ENCODE results near the gene NUFIP1. TPM values are rescaled to one million over a fixed set of nuclear protein-coding genes. Genes with fewer than 3 reads are reported as not detected.

Gene NUFIP1
- total RNA-seq, 1 experiment from 2014 or later: 7.3 TPM

DNA sequence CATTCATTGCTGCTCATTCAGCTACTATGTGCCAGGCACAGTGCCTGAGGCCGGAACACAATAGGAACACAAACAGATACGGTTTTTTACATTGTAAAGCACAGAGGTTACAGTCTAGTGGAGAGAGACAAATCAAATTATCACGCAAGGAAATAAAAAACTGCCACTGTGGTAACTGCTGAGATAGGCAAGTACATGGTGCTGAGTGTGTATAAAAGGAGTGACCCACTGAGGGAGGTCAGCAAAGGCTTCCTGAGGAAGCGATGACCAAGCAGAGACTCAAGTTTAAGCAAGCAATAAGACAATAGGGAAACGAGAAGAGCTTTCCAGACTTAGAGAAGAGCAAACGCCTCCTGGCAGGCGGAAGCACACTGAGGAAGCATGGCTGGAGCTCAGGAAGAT, 56.4 kb downstream of the NUFIP1 start:
- Histone ChIP-seq H2AFZ (ENCODE audit: low read length) (no peak overlapping the region), H3K9me3 (ENCODE audit: low read length) (no peaks in the 10 kb centered on the region), H3K36me3 (ENCODE audit: insufficient read depth, low read length) (no peaks in the 10 kb centered on the region), H3K79me2 (ENCODE audit: low read length) (no peaks in the 10 kb centered on the region), H3K4me3 (ENCODE audit: low read length) (no peak overlapping the region), H3K27ac (ENCODE audit: low read length) (no peak overlapping the region), H3K4me1 (ENCODE audit: low read length) (no peaks in the 10 kb centered on the region), H3K9ac (ENCODE audit: low read length) (no peak overlapping the region), H4K20me1 (ENCODE audit: insufficient read depth, low read depth, low read length) (no peaks in the 10 kb centered on the region), H3K27me3 (ENCODE audit: low read length) (no peaks in the 10 kb centered on the region), H3K4me2 (ENCODE audit: low read depth, low read length, poor library complexity, severe bottlenecking) (no peak overlapping the region), H3K9me2 (replicated peaks; ENCODE audit: insufficient read depth, low read length) (no peaks in the 10 kb centered on the region)
- DNase-seq: no peak

GRCh38 chr13:44932171-44932849, 57.0 kb downstream of the NUFIP1 start:
- Histone ChIP-seq H3K79me2 (ENCODE audit: low read length) (no peaks in the 10 kb centered on the region), H3K27me3 (ENCODE audit: low read length) (no peaks in the 10 kb centered on the region), H3K4me3 (ENCODE audit: low read length) (no peak overlapping the region), H2AFZ (ENCODE audit: low read length) (no peak overlapping the region), H3K36me3 (ENCODE audit: insufficient read depth, low read length) (no peaks in the 10 kb centered on the region), H3K9ac (ENCODE audit: low read length) (no peak overlapping the region), H3K27ac (ENCODE audit: low read length) (no peak overlapping the region), H3K4me2 (ENCODE audit: low read depth, low read length, poor library complexity, severe bottlenecking) (no peak overlapping the region), H4K20me1 (ENCODE audit: insufficient read depth, low read depth, low read length) (no peaks in the 10 kb centered on the region), H3K9me2 (replicated peaks; ENCODE audit: insufficient read depth, low read length) (no peaks in the 10 kb centered on the region), H3K9me3 (ENCODE audit: low read length) (no peaks in the 10 kb centered on the region), H3K4me1 (ENCODE audit: low read length) (no peaks in the 10 kb centered on the region)
- DNase-seq: no peak

DNA sequence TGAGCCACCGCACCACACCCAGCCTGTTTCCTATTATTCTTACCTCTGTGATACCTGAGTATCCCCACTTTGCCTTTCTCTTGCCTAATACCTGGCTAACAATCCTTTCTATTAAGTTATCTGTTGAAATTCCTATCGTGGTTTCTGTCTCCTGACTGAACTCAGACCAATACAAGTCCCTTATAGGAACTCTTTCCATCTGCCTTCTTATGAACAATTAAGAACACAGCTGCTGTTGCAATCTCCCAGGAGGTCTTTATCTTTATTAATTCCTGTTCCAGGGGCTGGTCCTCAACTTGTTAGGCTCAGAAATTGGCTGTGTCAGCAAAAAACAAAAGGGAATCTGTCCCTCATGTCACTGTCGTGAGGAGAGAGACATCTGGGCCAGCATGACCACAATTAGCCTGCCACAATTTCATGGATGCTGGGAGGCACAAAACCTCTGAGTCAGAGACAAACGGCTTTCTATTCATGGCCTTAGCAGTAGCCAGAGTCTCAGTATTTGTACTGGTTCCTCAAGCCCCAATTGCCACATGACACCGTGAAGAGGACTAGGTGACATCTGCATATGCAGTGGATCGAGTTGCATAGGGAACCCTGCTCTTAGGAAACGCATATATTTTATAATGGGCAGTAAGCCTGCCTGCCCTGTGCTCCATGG, 58.2 kb downstream of the NUFIP1 start:
- H3K9ac ChIP-seq (ENCODE audit: low read length): no peak overlapping the region
- H3K9me3 ChIP-seq (ENCODE audit: low read length): no peaks in the 10 kb centered on the region
- DNase-seq: no peak
- no peaks in the 10 kb centered on the region for H3K79me2 ChIP-seq (ENCODE audit: low read length)
- no peak overlapping the region for H3K27ac ChIP-seq (ENCODE audit: low read length)
- no peaks in the 10 kb centered on the region for H3K27me3 ChIP-seq (ENCODE audit: low read length)
- no peaks in the 10 kb centered on the region for H3K4me1 ChIP-seq (ENCODE audit: low read length)
- no peaks in the 10 kb centered on the region for H4K20me1 ChIP-seq (ENCODE audit: insufficient read depth, low read depth, low read length)
- H3K36me3 ChIP-seq (ENCODE audit: insufficient read depth, low read length): no peaks in the 10 kb centered on the region
- no peak overlapping the region for H2AFZ ChIP-seq (ENCODE audit: low read length)
- H3K9me2 ChIP-seq (replicated peaks; ENCODE audit: insufficient read depth, low read length): no peaks in the 10 kb centered on the region
- no peak overlapping the region for H3K4me3 ChIP-seq (ENCODE audit: low read length)
- H3K4me2 ChIP-seq (ENCODE audit: low read depth, low read length, poor library complexity, severe bottlenecking): no peak overlapping the region

DNA sequence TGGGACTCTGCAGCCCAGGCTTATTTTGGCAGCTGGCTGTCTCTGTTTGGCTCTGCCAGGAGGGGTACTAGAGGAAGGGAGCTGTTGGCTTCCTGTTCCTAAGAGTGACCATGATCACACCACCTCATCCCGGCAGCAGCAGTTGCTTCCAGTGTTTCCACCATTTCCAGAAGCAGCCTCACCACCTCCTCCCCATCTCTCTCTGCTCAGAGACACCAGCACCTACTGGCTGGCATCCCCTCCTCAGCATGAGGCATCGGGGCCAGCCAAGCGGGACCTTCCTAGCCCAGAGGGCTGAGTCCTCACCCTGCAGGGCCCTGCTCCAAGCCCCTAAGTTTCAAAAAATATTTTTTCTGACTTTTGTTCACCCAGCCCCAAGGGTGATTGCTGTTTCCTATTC, 59.0 kb downstream of the NUFIP1 start:
- no peak overlapping the region for H2AFZ ChIP-seq (ENCODE audit: low read length)
- no peak overlapping the region for H3K27ac ChIP-seq (ENCODE audit: low read length)
- no peak overlapping the region for H3K9ac ChIP-seq (ENCODE audit: low read length)
- H3K36me3 ChIP-seq (ENCODE audit: insufficient read depth, low read length): no peaks in the 10 kb centered on the region
- no peak for DNase-seq
- no peaks in the 10 kb centered on the region for H3K4me1 ChIP-seq (ENCODE audit: low read length)
- H3K9me2 ChIP-seq (replicated peaks; ENCODE audit: insufficient read depth, low read length): no peaks in the 10 kb centered on the region
- no peaks in the 10 kb centered on the region for H3K79me2 ChIP-seq (ENCODE audit: low read length)
- no peak overlapping the region for H3K4me2 ChIP-seq (ENCODE audit: low read depth, low read length, poor library complexity, severe bottlenecking)
- no peaks in the 10 kb centered on the region for H3K9me3 ChIP-seq (ENCODE audit: low read length)
- H3K4me3 ChIP-seq (ENCODE audit: low read length): no peak overlapping the region
- H4K20me1 ChIP-seq (ENCODE audit: insufficient read depth, low read depth, low read length): no peaks in the 10 kb centered on the region
- H3K27me3 ChIP-seq (ENCODE audit: low read length): no peaks in the 10 kb centered on the region

GRCh38 chr13:44929692-44930091, 59.6 kb downstream of the NUFIP1 start:
- no peaks in the 10 kb centered on the region for H3K79me2 ChIP-seq (ENCODE audit: low read length)
- H3K27me3 ChIP-seq (ENCODE audit: low read length): no peaks in the 10 kb centered on the region
- H3K36me3 ChIP-seq (ENCODE audit: insufficient read depth, low read length): no peaks in the 10 kb centered on the region
- no peaks in the 10 kb centered on the region for H3K9me3 ChIP-seq (ENCODE audit: low read length)
- no peak for DNase-seq
- no peak overlapping the region for H3K4me3 ChIP-seq (ENCODE audit: low read length)
- no peak overlapping the region for H3K27ac ChIP-seq (ENCODE audit: low read length)
- no peaks in the 10 kb centered on the region for H3K4me1 ChIP-seq (ENCODE audit: low read length)
- no peak overlapping the region for H3K9ac ChIP-seq (ENCODE audit: low read length)
- no peaks in the 10 kb centered on the region for H3K9me2 ChIP-seq (replicated peaks; ENCODE audit: insufficient read depth, low read length)
- H2AFZ ChIP-seq (ENCODE audit: low read length): no peak overlapping the region
- H4K20me1 ChIP-seq (ENCODE audit: insufficient read depth, low read depth, low read length): no peaks in the 10 kb centered on the region
- no peak overlapping the region for H3K4me2 ChIP-seq (ENCODE audit: low read depth, low read length, poor library complexity, severe bottlenecking)

- Histone ChIP-seq H3K9me2 (replicated peaks; ENCODE audit: insufficient read depth, low read length) (no peaks in the 10 kb centered on the region), H3K4me2 (ENCODE audit: low read depth, low read length, poor library complexity, severe bottlenecking) (no peak overlapping the region), H3K9ac (ENCODE audit: low read length) (no peak overlapping the region), H3K4me3 (ENCODE audit: low read length) (no peak overlapping the region), H3K4me1 (ENCODE audit: low read length) (no peaks in the 10 kb centered on the region), H3K27ac (ENCODE audit: low read length) (no peak overlapping the region), H3K27me3 (ENCODE audit: low read length) (no peaks in the 10 kb centered on the region), H3K9me3 (ENCODE audit: low read length) (no peaks in the 10 kb centered on the region), H2AFZ (ENCODE audit: low read length) (no peak overlapping the region), H4K20me1 (ENCODE audit: insufficient read depth, low read depth, low read length) (no peaks in the 10 kb centered on the region), H3K36me3 (ENCODE audit: insufficient read depth, low read length) (no peaks in the 10 kb centered on the region), H3K79me2 (ENCODE audit: low read length) (no peaks in the 10 kb centered on the region)
- no peak for DNase-seq
These were observed 61.3 kb downstream of the NUFIP1 start for GRCh38 chr13:44927968-44928367.

DNA sequence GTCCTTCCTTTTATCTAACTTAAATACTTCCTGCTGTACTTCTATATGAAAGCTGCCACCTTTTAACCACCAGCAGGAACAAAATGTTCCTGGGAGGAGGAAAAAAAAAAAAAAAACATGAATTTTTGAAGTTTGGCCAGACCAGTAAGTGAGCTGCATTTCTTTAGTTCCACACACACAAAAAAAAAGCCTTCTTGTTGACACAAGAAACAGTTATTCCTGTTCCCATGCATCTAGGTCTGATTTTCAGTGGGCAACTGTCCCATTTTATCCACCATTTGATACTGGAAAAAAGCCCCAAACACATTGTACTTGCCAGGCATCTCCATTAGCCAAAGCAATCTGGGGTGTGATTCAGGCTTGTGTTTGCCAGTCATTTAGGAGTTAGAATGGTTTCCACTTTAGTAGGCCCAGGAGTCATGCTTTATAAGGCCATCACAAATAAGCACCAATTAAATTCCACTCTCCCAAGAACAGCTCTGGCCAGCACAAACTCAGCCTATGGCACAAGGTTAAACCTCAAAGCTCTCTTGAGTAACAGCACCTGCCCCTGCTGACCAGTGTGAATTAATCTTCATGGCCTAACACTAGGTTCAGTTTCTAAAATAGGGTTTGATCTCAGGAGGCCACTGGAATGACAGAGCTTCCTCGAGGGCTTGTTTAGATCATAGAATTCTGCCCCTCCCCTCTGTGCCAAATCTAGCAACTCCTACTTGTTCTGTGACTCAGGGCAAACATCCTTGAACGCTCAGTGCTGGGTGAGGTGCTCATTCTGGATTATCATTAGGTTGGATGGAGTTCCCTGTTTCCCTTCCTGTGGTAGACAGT, 67.1 kb downstream of the NUFIP1 start:
- Histone ChIP-seq H3K4me2 (ENCODE audit: low read depth, low read length, poor library complexity, severe bottlenecking) (no peak overlapping the region), H3K4me1 (ENCODE audit: low read length) (peaks cover 8% of the 10 kb centered on the region), H3K4me3 (ENCODE audit: low read length) (no peak overlapping the region), H3K9ac (ENCODE audit: low read length) (no peak overlapping the region), H3K27ac (ENCODE audit: low read length) (no peak overlapping the region), H2AFZ (ENCODE audit: low read length) (no peak overlapping the region), H4K20me1 (ENCODE audit: insufficient read depth, low read depth, low read length) (no peaks in the 10 kb centered on the region), H3K9me2 (replicated peaks; ENCODE audit: insufficient read depth, low read length) (no peaks in the 10 kb centered on the region), H3K27me3 (ENCODE audit: low read length) (no peaks in the 10 kb centered on the region), H3K9me3 (ENCODE audit: low read length) (no peaks in the 10 kb centered on the region), H3K36me3 (ENCODE audit: insufficient read depth, low read length) (no peaks in the 10 kb centered on the region), H3K79me2 (ENCODE audit: low read length) (no peaks in the 10 kb centered on the region)
- DNase-seq: no peak

- Histone ChIP-seq H3K27ac (ENCODE audit: low read length) (no peak overlapping the region), H3K4me3 (ENCODE audit: low read length) (no peak overlapping the region), H3K9ac (ENCODE audit: low read length) (no peak overlapping the region), H3K4me2 (ENCODE audit: low read depth, low read length, poor library complexity, severe bottlenecking) (no peak overlapping the region), H3K9me2 (replicated peaks; ENCODE audit: insufficient read depth, low read length) (no peaks in the 10 kb centered on the region), H3K27me3 (ENCODE audit: low read length) (no peaks in the 10 kb centered on the region), H3K36me3 (ENCODE audit: insufficient read depth, low read length) (no peaks in the 10 kb centered on the region), H3K79me2 (ENCODE audit: low read length) (no peaks in the 10 kb centered on the region), H2AFZ (ENCODE audit: low read length) (no peak overlapping the region), H3K4me1 (ENCODE audit: low read length) (peaks cover 11% of the 10 kb centered on the region), H4K20me1 (ENCODE audit: insufficient read depth, low read depth, low read length) (no peaks in the 10 kb centered on the region), H3K9me3 (ENCODE audit: low read length) (no peaks in the 10 kb centered on the region)
- DNase-seq: no peak
These were observed 67.9 kb downstream of the NUFIP1 start for GRCh38 chr13:44921246-44921877.

All from Karpas-422 (cell line).